HG02973 (cell line): ENCODE results near the gene ZFYVE27.

Source experiments
- ATAC-seq: cut with Tn5 transposase; IDR thresholded peaks from one replicate; pipeline ENCODE4 v1.9.1; 2021; ENCODE audit warnings: moderate library complexity; ENCODE audit not compliant: unreplicated experiment

Gene ZFYVE27

DNA sequence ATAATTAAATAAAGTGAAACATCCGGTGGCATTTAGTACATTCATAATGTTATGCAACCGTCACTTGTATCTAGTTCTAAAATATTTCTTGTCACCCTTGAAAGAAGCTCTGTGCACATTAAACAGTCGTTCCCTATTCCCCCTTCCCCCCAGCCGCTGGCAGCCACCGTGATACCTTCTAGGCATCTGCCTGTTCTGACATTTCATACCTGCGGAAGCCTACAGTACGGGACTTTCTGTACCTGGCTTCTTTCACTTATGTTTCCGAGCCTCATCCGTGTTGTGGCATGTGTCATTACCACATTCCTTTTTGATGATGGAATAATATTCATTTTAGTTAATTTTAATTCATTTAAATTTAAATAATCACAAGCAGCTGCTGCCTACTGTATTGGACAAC lies 48.8 kb downstream of the ZFYVE27 start:
- no peak for ATAC-seq

DNA sequence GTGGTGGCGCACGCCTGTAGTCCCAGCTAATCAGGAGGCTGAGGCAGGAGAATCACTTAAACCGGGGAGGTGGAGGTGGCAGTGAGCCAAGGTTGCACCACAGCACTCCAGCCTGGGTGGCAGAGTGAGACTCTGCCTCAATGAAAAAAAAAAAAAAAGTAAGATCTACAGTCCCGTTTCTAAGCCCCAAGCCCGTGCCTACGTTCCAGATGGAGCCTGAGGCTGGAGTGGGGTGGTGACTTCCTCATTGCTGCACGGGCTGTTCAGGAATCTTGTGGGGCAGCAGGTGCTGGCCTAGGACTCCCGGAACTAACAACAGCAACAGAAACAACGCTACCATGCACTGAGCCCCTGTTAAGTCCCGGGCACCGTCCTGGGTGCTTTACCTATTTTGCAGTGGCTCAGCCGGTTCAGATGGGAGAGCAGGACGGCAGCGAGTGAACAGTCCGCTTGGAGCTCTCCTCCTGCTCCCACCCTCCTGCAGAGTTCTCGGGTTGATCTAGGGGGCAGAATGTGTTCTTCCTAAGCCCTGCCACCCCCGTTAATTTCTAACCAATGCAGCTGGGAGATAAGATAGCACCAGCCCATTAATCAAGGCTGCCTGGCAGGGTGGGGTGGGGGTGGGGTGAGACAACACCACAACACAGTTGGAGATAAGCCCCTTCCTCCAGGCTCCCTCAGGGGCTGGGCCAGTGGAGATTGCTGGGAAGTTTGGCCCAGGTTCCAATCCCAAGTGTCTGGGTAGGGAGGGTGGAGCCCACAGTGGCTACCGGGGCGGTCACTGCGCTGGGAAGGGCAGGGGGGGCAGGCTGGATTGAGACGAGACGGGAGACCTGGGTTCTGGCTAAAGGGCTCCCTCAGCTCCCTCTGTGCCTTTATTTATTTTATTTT lies 51.9 kb downstream of the ZFYVE27 start:
- ATAC-seq = no peak

DNA sequence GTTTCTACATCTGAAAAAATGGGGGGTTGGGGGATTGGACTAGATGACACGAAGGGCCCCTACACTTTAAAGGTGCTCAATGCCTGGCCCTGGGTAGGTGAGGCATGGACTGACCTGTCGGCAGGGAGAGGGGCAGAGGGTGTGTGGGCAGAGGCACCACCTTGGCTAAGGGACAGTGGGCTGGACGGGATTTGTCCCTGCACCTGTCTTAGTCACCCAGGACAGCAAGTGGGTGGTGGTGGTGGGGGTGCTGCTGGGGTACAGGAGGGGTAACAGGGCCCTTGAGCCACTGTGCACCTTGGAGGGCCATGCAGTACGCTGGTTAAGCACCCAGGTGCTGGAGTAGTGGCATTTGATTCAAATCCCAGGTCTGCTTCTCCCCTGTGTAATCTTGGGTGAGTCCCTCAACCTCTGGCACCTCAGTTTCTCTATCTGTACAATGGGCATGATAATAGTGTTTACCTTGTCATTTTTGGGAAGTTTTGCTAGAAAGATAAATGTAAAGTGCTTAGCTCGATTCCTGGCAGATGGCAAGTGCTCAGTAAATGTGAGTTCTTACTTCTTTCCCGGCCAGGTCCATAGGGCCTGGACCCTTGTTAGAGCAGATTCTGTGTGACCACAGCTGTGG lies 53.0 kb downstream of the ZFYVE27 start:
- ATAC-seq = no peak

DNA sequence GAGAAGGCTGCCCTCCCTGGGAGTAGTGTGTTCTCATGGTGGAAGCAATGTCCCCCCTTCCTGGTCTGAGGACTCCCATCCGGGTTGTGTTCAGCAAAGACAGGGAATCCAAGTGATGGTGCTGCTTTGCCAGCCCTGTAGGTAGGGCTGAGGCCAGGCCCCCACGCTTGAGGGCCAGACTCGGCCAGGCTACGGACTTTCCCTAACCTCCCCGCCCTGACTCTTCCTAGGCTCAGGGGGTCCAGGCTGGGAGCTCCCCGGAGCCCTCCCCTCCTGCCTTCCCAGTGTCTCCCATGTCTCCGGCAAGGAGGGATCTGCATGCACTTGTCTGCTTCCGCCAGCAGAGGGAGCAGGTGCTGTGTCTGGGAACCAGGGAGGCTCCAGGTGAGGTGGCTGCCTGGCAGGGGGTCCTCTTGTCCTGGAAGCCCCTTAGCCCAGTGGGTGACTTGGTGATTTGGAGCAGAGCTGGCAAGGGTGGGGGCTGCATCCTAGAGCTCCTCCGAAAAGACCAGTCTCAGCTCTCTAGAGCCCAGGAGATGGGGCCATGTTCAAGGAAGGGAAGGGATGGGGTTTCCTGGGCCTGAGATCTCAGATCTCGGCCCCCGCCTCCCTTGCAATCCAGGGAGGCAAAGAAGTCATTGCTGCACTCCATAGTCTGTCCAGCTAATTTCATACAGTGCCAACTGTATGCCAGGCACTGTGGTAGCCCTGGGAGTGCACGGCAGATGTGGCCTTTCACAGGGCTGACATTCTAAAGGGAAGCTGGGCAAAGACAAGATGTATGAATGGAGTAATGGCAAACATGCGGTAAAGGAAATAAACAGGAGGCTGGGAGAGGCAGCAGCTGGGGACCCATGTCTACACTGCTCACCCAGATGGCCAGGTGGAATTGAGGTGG lies 55.1 kb downstream of the ZFYVE27 start:
- ATAC-seq = no peak

DNA sequence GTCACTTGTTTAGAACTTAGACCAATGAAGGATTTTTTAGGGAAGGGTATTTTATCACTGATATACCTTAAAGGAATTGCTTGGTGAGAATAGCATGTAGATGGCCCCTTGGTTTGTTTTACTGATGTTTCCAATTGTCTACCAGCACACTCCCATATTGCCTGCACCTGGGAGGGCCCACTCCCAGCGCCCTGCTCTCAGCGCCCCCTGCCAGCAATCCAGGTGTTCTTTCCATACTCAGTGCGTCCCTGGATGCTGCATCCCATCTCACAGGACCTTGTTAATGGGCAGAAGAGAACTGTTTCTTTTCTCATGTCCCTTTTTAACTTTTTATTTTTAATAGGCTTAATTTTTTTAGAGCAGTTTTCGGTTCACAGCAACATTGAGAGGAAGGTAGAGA lies 59.0 kb downstream of the ZFYVE27 start:
- no peak for ATAC-seq

DNA sequence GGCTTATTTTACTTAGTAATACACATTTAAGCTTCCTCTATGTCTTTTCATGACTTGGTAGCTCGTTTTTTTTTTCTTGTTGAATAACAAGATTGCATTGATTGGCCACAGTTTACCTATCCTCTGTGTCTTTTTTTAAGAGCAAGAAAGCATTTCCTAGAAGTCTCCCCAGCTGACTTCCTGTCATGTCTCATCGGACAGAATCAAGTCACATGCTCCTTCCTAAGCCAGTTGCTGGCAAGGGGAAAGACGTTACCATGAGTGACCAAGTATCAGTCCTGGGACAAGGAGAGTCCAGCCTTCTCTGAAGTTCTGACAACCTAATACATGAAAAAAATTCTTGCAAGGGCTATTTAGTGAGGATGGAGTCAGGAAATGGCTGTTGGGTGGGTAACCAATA lies 59.7 kb downstream of the ZFYVE27 start:
- no peak for ATAC-seq

DNA sequence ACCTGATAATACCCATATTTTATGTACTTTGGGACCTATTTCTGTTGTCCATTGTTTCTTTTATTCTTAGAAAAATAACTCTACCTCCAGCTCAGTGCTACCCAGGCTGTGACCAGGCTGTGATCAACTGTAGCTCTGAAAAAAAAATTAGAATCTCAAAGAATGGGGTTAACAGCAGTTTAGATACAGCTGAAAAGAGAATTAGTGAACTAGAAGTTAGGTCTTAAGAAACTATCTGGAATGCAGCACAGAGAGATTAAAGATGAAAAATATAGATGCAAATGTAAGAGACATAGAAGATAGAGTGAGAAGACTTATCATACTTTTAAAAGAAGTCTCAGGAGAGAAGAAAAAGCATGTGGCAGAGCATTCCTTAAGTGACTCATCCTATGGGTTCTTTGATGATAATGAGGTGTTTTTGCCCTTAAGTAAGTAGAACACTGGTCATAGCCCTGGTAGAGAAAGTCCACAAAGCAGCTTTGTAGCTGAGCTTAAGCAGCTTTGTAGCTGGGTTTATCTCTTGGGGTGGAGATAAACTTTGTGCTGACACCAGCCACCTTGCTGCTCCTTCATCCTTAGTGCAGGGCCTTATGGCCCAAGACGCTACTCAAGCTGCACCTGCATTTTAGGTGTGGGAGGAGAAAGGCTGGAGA lies 62.2 kb downstream of the ZFYVE27 start:
- ATAC-seq = no peak

DNA sequence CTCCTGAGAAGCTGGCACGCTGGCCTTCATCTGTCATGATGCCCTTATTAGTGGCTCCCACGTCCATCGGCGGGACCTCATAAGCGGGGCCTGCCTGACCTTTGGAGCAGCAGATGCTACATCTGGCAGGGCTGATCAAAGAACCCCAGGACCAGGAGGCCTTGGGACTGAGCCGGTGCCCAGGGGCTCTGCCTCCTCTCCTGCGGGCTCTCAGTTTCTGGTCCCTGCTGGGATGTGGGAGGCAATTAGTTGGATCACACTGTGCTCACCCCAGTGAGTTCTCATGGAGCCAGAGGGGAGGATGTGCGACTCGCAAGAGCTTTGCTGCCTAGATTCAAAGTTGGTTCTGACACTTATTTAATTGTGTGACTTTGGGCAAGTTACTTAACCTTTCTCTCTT lies 63.5 kb downstream of the ZFYVE27 start:
- no peak for ATAC-seq

DNA sequence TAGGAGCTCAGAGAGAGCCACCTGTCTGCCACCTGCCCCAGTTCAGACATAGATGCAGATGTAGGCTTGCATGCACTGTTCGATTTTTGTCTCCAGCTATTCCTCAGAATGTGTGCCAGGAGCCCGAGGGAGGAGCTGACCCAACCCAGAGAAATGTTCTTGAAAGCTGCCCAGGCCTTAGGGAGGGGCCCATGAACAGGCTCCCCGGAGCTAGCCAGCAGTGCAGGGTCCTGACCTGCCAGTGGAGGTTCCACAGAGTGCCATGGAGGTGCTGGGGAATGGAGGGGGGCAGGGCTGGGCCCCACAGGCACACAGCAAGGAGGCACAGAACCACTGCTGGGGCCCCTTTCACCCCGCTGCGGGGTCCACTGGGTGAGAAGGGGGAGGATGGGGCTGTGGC lies 64.5 kb downstream of the ZFYVE27 start:
- no peak for ATAC-seq

DNA sequence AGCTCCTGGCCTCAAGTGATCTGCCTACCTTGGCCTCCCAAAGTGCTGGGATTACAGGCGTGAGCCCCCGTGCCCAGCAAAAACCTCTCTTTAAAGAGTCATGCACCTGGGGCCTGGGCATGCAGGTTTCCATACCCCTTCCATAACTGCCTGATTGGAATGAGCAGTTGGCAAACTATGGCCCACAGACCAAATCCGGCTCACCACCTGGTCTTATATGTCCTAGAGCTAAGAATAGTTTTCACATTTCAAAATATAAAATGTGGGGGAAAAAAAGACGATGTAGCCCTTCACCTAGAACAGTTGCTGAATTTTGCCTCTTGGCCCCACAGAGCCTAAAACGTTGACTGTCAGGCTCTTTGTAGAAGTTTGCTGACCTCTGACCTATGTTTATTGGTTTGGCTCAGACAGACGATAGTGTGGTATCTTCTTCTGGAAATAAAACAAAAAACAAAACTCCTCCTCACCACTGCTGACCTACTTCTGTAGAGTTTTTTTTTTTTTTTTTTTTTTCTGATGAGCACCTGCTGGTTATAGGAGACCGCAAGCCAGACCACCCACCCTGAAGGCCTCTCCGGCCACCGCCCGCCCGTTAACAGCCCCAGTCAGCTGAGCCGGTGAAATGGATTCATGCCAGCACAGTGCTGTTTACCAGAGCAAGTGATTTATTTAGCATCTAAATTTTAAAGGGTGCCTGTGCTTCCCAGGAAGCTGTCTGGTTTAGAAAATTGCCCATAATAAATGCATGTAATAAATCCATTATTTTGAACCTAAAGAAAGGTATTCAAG lies 68.4 kb downstream of the ZFYVE27 start:
- no peak for ATAC-seq

DNA sequence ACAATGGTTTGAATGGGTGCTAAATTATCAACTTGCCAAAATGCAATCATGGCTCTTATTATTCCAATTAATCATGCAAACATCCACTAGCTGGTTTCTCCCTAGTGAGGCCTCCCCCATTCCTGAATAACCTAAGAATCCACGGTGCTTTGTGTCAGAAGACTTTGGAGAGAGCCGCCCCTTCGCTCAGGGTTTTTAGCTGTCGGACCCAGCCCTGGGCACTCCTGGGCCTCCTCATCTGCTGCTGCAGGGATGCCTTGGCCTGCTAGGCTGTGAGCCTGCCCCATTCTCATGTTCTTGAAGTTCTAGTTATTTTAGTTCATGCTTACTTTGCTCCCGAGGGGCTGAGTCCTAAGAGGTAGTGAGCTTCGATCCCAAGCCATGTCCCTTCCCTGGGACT lies 69.0 kb downstream of the ZFYVE27 start:
- no peak for ATAC-seq

DNA sequence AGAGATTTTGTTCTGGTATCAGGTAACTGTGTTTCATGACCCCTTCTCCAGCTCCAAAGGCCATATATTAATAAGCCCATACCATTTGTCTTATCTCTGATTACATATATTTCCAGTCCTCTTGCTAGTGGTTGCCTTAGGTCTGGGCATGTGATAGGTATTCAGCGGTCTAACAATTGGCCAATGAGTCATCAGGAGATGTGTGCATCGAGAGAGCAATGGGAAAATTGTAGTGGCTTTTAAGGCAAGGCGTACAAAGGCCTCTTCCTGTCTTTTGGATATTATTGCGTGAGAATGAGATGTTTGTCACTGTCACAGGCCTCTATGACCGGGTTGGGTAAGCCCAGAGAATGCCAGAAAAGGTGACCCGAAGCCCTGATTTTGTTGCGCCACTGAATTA lies 73.5 kb downstream of the ZFYVE27 start:
- no peak for ATAC-seq
